ENCODE measurements around the gene CES4A. TPM values are rescaled to one million over a fixed set of nuclear protein-coding genes. Genes with fewer than 3 reads are reported as not detected.

Gene CES4A
- polyA plus RNA-seq, 1 of the 3 experiments (the other 2 are of a cell fraction) = 7.3 TPM

GRCh38 chr16:66977341-66978113, 10.9 kb upstream of the CES4A start:
- H3K4me1 ChIP-seq (ENCODE audit: control insufficient read depth in 1 of 2, insufficient read depth in 2 of 2, low read depth in 1 of 2, low read length in 1 of 2) = no peaks in the 10 kb centered on the region; a peak in 1 of 4 replicates
- H3K4me3 ChIP-seq (ENCODE audit: low read depth in 2 of 2, low read length in 1 of 2) = peak overlapping the region in 1 of 2 experiments; percentile 46; a peak in 1 of 4 replicates
- no peaks in the 10 kb centered on the region for H3K9me3 ChIP-seq
- no peaks in the 10 kb centered on the region for H4K20me1 ChIP-seq (ENCODE audit: insufficient read depth)
- no peak overlapping the region for H3K4me2 ChIP-seq
- TF ChIP-seq FOXM1 (IDR thresholded peaks at IDR 0.05; ENCODE audit: low read depth) = no peak
- no peak for TF ChIP-seq USF2 (IDR thresholded peaks at IDR 0.05; ENCODE audit: borderline replicate concordance, low read depth, low read length)
- no peak for TF ChIP-seq SIN3A (IDR thresholded peaks at IDR 0.05; ENCODE audit: borderline replicate concordance, low read depth, low read length)
- TF ChIP-seq YY1 (IDR thresholded peaks at IDR 0.05; ENCODE audit: low read depth) = no peak
- peak; percentile 93 for TF ChIP-seq CTCF (IDR thresholded peaks at IDR 0.05)
- TF ChIP-seq SMC3 (IDR thresholded peaks at IDR 0.05; ENCODE audit: low read depth, low read length) = peak; percentile 98
- TF ChIP-seq JUND (IDR thresholded peaks at IDR 0.05) = no peak
- TF ChIP-seq RCOR1 (IDR thresholded peaks at IDR 0.05; ENCODE audit: low read length) = no peak
- peak; percentile 99 for TF ChIP-seq RAD21 (IDR thresholded peaks at IDR 0.05; ENCODE audit: low read length)
- TF ChIP-seq RXRA (IDR thresholded peaks at IDR 0.05; ENCODE audit: borderline replicate concordance, low read depth) = no peak
- no peak for TF ChIP-seq USF1 (IDR thresholded peaks at IDR 0.05; ENCODE audit: borderline replicate concordance, low read depth)
- TF ChIP-seq NFIC (IDR thresholded peaks at IDR 0.05; ENCODE audit: borderline replicate concordance) = no peak
- H3K36me3 ChIP-seq (replicated peaks in 1 of 2; ENCODE audit: control insufficient read depth in 1 of 2, insufficient read depth in 2 of 2, low read length in 1 of 2) = no peaks in the 10 kb centered on the region
- H3F3A ChIP-seq (replicated peaks; ENCODE audit: insufficient read depth) = no peaks in the 10 kb centered on the region
- H3K27ac ChIP-seq (ENCODE audit: low read depth in 2 of 2, low read length in 1 of 2) = no peak overlapping the region
- H3K9ac ChIP-seq = no peak overlapping the region
- H3K27me3 ChIP-seq (ENCODE audit: insufficient read depth) = no peaks in the 10 kb centered on the region
- H2AFZ ChIP-seq (ENCODE audit: low read depth) = no peak overlapping the region
- DNase-seq = peak; percentile 94
- H3K79me2 ChIP-seq (ENCODE audit: insufficient read depth) = no peaks in the 10 kb centered on the region
- H3K9me2 ChIP-seq = no peaks in the 10 kb centered on the region
- ChIA-PET CTCF (interaction anchor here (0.6 to 6.9 kb wide), 47 partner anchors 8 to 447 kb away, joined by 3 to 103 read pairs (median 4); partner anchors contain the start of genes B3GNT9, CES3, CES4A and EXOC3L1), POLR2A (no interaction called here)
- 12% methylated on average over 10 of the region's 15 CpGs for WGBS (ENCODE audit: low lambda C conversion rate)
